ENCODE data around the gene EI24. TPM values are rescaled to one million over a fixed set of nuclear protein-coding genes. Genes with fewer than 3 reads are reported as not detected.

EI24 gene
- total and polyA plus RNA-seq, 9 of the 15 experiments (the other 6 are each of a cell fraction or from before 2014, with no cell fraction given): 50.4 to 260 (median 168) TPM

- TF ChIP-seq THRAP3 (IDR thresholded peaks at IDR 0.05; ENCODE audit: borderline replicate concordance) (no peak), MEIS2 (IDR thresholded peaks at IDR 0.05; ENCODE audit: partially characterized antibody) (peak; percentile 58), SPI1 (IDR thresholded peaks at IDR 0.05; ENCODE audit: borderline replicate concordance, low read depth, low read length) (no peak), ZNF184 (CRISPR knock-in tag; IDR thresholded peaks at IDR 0.05) (no peak), ELF4 (CRISPR knock-in tag; IDR thresholded peaks at IDR 0.05) (no peak), SMAD1 (IDR thresholded peaks at IDR 0.05; ENCODE audit: low read depth, low read length, partially characterized antibody) (no peak), ZBTB9 (CRISPR knock-in tag; IDR thresholded peaks at IDR 0.05) (no peak), ZNF57 (CRISPR knock-in tag; IDR thresholded peaks at IDR 0.05) (no peak), LARP7 (IDR thresholded peaks at IDR 0.05) (no peak), ZNF143 (CRISPR knock-in tag; IDR thresholded peaks at IDR 0.05) (no peak), BRD4 (IDR thresholded peaks at IDR 0.05) (no peak), ELF2 (CRISPR knock-in tag; IDR thresholded peaks at IDR 0.05) (no peak), NFE2L1 (tag; IDR thresholded peaks at IDR 0.05; ENCODE audit: borderline replicate concordance, low read depth) (no peak), ZNF586 (CRISPR knock-in tag; conservative IDR thresholded peaks at IDR 0.05) (no peak), CC2D1A (IDR thresholded peaks at IDR 0.05) (peak; percentile 46; the same call in 1 of the 2 replicates), CREM (IDR thresholded peaks at IDR 0.05; ENCODE audit: low read depth) (peak; percentile 64; the same call in 1 of the 2 replicates), ZBTB1 (CRISPR knock-in tag; IDR thresholded peaks at IDR 0.05; ENCODE audit: borderline replicate concordance, low read depth) (no peak), JUND (IDR thresholded peaks at IDR 0.05; ENCODE audit: borderline replicate concordance, low read depth, low read length) (peak; percentile 47; the same call in 1 of the 2 replicates), JUND (tag; IDR thresholded peaks at IDR 0.05; ENCODE audit: borderline replicate concordance, low read depth, low read length) (peak; percentile 16; the same call in 1 of the 3 replicates), NUFIP1 (IDR thresholded peaks at IDR 0.05; ENCODE audit: partially characterized antibody) (no peak), TCF3 (CRISPR knock-in tag; IDR thresholded peaks at IDR 0.05) (peak; percentile 92), AFF4 (CRISPR knock-in tag; IDR thresholded peaks at IDR 0.05) (no peak), MYBL2 (IDR thresholded peaks at IDR 0.05; ENCODE audit: low read depth) (no peak; the same call in 1 of the 2 replicates), MYBL2 (CRISPR knock-in tag; IDR thresholded peaks at IDR 0.05; ENCODE audit: borderline replicate concordance) (no peak), ZNF699 (CRISPR knock-in tag; IDR thresholded peaks at IDR 0.05; ENCODE audit: insufficient replicate concordance) (no peak), SUPT5H (IDR thresholded peaks at IDR 0.05) (no peak)
These were observed 36.6 kb upstream of the EI24 start (continued) for GRCh38 chr11:125532668-125533067.
